ENCODE data around the gene EIF2D.

EIF2D gene

DNA sequence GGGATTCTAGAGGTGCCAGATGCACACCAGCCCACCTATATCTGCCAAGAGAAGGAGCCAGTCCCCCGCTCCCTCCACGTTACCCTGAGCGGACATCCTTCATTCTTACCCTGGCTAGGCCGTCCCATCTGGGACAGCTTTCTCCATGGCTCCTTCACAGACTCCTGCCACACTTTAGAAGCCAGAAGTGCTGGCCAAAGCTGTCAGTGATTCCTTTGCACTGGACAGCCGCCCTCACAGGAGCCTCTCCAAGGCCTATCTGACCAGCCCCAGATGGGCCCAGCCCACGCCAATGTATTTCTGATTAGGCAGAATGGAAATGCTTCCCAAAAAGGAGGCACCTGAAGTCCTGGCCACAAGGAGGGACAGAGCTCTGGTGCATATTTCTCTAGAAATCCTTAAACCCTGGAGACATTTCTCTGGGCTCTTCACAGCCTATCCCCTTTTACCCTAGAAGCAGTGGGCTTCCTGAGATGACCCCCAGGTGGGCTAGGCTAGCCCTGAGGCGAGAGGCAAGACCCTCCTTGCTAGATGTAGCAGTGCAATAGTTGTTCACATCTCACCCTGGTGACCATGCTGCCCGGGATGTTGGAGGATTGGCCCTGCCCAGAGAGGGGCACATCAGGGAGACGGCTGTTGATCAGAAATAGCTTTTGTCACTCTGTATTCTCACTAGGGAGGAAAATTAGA, 60.8 kb downstream of the EIF2D start:
- no peak overlapping the region for H3K27ac ChIP-seq
- no peak for DNase-seq

DNA sequence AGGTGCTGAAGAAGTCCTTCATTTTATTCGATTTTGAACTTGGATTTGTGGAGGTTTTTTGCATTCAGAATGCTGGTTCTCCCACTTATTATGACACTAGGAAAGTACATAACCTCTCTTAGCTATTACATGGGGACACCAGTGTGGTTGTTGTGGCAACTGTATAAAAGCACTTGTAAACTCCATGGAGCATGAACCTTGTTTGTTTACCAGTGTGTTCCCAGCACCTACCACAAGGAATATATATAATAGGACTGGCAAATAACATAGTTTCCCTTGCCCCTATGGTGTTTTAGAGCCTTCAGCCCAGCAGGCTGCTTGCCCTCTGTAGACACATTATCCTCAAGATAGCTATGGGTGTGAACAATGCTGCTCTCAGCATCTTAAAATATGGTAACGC, 61.8 kb downstream of the EIF2D start:
- Histone ChIP-seq H3K36me3 (no peaks in the 10 kb centered on the region; the same call in 1 of the 2 replicates), H3K9me3 (ENCODE audit: severe bottlenecking) (no peaks in the 10 kb centered on the region), H3K27me3 (ENCODE audit: insufficient read depth, low read depth, severe bottlenecking) (no peaks in the 10 kb centered on the region), H3K27ac (no peak overlapping the region), H3K4me3 (ENCODE audit: low read depth, low read length) (no peak overlapping the region)
- no peak for DNase-seq
- TF ChIP-seq, protein P1, sequence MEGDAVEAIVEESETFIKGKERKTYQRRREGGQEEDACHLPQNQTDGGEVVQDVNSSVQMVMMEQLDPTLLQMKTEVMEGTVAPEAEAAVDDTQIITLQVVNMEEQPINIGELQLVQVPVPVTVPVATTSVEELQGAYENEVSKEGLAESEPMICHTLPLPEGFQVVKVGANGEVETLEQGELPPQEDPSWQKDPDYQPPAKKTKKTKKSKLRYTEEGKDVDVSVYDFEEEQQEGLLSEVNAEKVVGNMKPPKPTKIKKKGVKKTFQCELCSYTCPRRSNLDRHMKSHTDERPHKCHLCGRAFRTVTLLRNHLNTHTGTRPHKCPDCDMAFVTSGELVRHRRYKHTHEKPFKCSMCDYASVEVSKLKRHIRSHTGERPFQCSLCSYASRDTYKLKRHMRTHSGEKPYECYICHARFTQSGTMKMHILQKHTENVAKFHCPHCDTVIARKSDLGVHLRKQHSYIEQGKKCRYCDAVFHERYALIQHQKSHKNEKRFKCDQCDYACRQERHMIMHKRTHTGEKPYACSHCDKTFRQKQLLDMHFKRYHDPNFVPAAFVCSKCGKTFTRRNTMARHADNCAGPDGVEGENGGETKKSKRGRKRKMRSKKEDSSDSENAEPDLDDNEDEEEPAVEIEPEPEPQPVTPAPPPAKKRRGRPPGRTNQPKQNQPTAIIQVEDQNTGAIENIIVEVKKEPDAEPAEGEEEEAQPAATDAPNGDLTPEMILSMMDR (IDR thresholded peaks at IDR 0.05; ENCODE audit: low read depth, low read length), result no peak

More for the DNA sequence above, 60.8 kb downstream of the EIF2D start:
- Histone ChIP-seq H3K4me3 (ENCODE audit: low read depth, low read length) (no peak overlapping the region), H3K9me3 (ENCODE audit: severe bottlenecking) (no peaks in the 10 kb centered on the region), H3K27me3 (ENCODE audit: insufficient read depth, low read depth, severe bottlenecking) (no peaks in the 10 kb centered on the region), H3K36me3 (no peaks in the 10 kb centered on the region; the same call in 1 of the 2 replicates)
- TF ChIP-seq, protein P1 (IDR thresholded peaks at IDR 0.05; ENCODE audit: low read depth, low read length), result no peak

DNA sequence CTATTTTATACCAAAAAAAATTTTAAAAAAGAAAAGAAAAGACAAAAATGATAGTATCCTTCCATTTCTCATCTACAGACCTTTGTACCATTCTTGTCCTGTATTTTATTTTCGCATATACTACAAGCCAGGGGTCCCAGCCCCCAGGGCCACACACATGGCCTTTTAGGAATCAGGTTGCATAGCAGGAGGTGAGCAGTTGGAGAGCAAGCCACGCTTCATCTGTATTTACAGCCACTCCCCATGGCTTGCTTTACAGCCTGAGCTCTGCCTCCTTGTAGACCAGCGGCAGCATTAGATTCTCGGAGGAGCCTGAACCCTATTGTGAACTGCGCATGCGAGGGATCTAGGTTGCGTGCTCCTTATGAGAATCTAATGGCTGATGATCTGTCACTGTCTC, 65.2 kb downstream of the EIF2D start:
- TF ChIP-seq, protein P1 (IDR thresholded peaks at IDR 0.05; ENCODE audit: low read depth, low read length), result no peak
- Histone ChIP-seq H3K9me3 (ENCODE audit: severe bottlenecking) (no peaks in the 10 kb centered on the region), H3K4me3 (ENCODE audit: low read depth, low read length) (no peak overlapping the region), H3K36me3 (no peaks in the 10 kb centered on the region; the same call in 1 of the 2 replicates), H3K27ac (no peak overlapping the region), H3K27me3 (ENCODE audit: insufficient read depth, low read depth, severe bottlenecking) (no peaks in the 10 kb centered on the region)
- DNase-seq, result no peak

DNA sequence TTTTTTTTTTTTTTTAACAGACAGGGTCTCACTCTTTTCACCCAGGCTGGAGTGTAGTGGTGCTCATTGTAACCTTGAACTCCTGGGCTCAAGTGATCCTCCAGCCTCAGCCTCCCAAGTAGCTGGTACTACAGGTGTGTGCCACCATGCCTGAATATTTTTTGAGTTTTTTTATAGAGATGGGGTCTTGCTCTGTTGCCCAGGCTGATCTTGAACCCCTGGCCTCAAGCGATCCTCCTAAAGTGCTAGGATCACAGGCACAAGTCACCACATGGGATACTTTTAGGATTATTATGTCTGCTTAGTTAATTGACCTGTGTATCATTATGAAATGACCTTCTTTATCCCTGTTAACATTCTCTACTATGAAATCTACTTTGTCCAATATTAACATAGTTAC, 66.9 kb downstream of the EIF2D start:
- no peak for DNase-seq
- no peaks in the 10 kb centered on the region; the same call in 1 of the 2 replicates for H3K36me3 ChIP-seq
- TF ChIP-seq, protein P1 (IDR thresholded peaks at IDR 0.05; ENCODE audit: low read depth, low read length), result no peak

DNA sequence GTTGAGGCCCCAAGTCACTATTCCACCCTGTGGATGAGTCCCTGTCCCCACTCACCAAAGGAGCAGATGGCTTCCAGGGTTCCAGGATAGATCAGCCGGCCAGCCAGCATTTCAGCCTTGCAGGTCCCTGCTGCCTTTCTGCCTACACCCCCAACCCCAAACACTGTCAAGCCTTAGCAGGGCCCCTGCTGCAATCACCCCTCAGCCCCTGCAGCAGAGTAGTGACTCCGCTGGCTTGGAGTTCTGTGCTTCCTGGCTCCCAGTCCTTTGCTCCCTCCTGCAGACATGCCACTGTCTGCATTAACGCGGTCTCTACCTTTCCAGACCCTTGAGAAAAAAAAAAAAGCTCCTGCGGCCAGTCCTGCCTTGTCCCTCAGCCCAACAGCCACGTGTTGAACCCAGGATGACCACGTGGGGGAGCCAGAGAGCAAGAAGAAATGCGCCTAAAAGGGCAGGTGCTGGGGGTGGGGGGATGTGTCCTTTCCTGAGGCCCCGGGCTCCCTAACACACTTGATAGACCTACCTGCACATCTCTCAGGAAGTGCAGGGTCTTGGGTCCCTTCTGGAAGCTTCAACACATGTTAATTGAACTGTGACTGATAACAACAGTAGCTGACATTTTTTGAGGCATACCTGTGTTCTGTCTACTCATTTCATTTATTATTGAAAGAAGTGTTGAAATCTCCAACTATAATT, 67.6 kb downstream of the EIF2D start:
- no peaks in the 10 kb centered on the region for H3K27me3 ChIP-seq (ENCODE audit: insufficient read depth, low read depth, severe bottlenecking)
- H3K4me3 ChIP-seq (ENCODE audit: low read depth, low read length), result no peak overlapping the region
- no peaks in the 10 kb centered on the region; the same call in 1 of the 2 replicates for H3K36me3 ChIP-seq
- H3K9me3 ChIP-seq (ENCODE audit: severe bottlenecking), result no peaks in the 10 kb centered on the region
- peak overlapping the region; percentile 60 for H3K27ac ChIP-seq
- DNase-seq, result peak; percentile 96
- TF ChIP-seq, protein P1 (IDR thresholded peaks at IDR 0.05; ENCODE audit: low read depth, low read length), result peak; percentile 94

More for the DNA sequence above, 66.9 kb downstream of the EIF2D start:
- Histone ChIP-seq H3K27me3 (ENCODE audit: insufficient read depth, low read depth, severe bottlenecking) (no peaks in the 10 kb centered on the region), H3K4me3 (ENCODE audit: low read depth, low read length) (no peak overlapping the region), H3K27ac (no peak overlapping the region), H3K9me3 (ENCODE audit: severe bottlenecking) (no peaks in the 10 kb centered on the region)
